Memory B cell (primary cell): ENCODE results near the gene OR1G1.
"Not testable (repeated sequence)": the region's sequence is repeated elsewhere in the genome, so short reads cannot be mapped to it uniquely, and the experiment has no call there.

Experiments used
- ATAC-seq: fragments of 150-1000 bp; cut with Tn5 transposase; 2 replicates; pipeline ENCODE4 v1.10.0; 2021; ENCODE audit warnings: low read depth, mild to moderate bottlenecking, moderate library complexity
- DNase-seq, 2 donors: peaks; one replicate each; pipeline ENCODE4 v3.0.0; 2022; ENCODE audit warnings: low spot score in 2 of 2
- H3K27ac Mint-ChIP-seq: one replicate; pipeline ENCODE4 v1.8.0; 2022; ENCODE audit warnings: mild to moderate bottlenecking, moderate library complexity, mixed read lengths
- H3K27me3 Mint-ChIP-seq: one replicate; pipeline ENCODE4 v1.8.0; 2022; ENCODE audit warnings: mixed read lengths
- H3K36me3 Mint-ChIP-seq: one replicate; pipeline ENCODE4 v1.8.0; 2022; ENCODE audit warnings: mild to moderate bottlenecking, mixed read lengths
- H3K4me1 Mint-ChIP-seq: one replicate; pipeline ENCODE4 v1.8.0; 2022; ENCODE audit warnings: mixed read lengths
- H3K4me3 Mint-ChIP-seq: one replicate; pipeline ENCODE4 v1.8.0; 2022; ENCODE audit warnings: mild to moderate bottlenecking, moderate library complexity, mixed read lengths
- H3K9me3 Mint-ChIP-seq: one replicate; pipeline ENCODE4 v1.8.0; 2022; ENCODE audit warnings: mixed read lengths

The OR1G1 gene

GRCh38 chr17:3127451-3127850 is at the start of gene OR1G1:
TSS of gene OR1G1 (minus strand) at chr17:3127551. CDS start at chr17:3127551, 0 bp downstream.
- Mint-ChIP-seq H3K4me1 (peaks cover 6% of the 10 kb centered on the region), H3K36me3 (no peaks in the 10 kb centered on the region), H3K27ac (no peak within 1 kb of the TSS), H3K4me3 (no peak within 1 kb of the TSS), H3K27me3 (peaks cover 32% of the 10 kb centered on the region), H3K9me3 (no peaks in the 10 kb centered on the region)
- ATAC-seq = no peak
- DNase-seq = no peak

- peaks cover 2% of the 10 kb centered on the region for H3K27me3 Mint-ChIP-seq
Observed at GRCh38 chr17:3167574-3167973, 40.2 kb upstream of the OR1G1 start.

GRCh38 chr17:3157218-3157617 is 29.9 kb upstream of the OR1G1 start:
- Mint-ChIP-seq H3K9me3 (peaks cover 8% of the 10 kb centered on the region), H3K27ac (no peak overlapping the region), H3K4me3 (no peak overlapping the region), H3K36me3 (peaks cover 8% of the 10 kb centered on the region), H3K27me3 (peaks cover 9% of the 10 kb centered on the region), H3K4me1 (peaks cover 12% of the 10 kb centered on the region)
- no peak for DNase-seq
- peak; percentile 82 for ATAC-seq

More at GRCh38 chr17:3167574-3167973, 40.2 kb upstream of the OR1G1 start:
- ATAC-seq (peak; percentile 99), DNase-seq (peak in 1 of 2 donors; percentile 54)
- peaks cover 8% of the 10 kb centered on the region for H3K9me3 Mint-ChIP-seq
- peak overlapping the region; percentile 84 for H3K27ac Mint-ChIP-seq
- peaks cover 6% of the 10 kb centered on the region for H3K36me3 Mint-ChIP-seq
- H3K4me1 Mint-ChIP-seq = peaks cover 15% of the 10 kb centered on the region
- H3K4me3 Mint-ChIP-seq = peak overlapping the region; percentile 41

GRCh38 chr17:3137494-3137893 is 10.1 kb upstream of the OR1G1 start:
- H3K27me3 Mint-ChIP-seq, ATAC-seq, DNase-seq, H3K9me3 Mint-ChIP-seq, H3K27ac Mint-ChIP-seq, H3K4me1 Mint-ChIP-seq, H3K4me3 Mint-ChIP-seq, H3K36me3 Mint-ChIP-seq: not testable (repeated sequence)

- ATAC-seq (no peak), DNase-seq (no peak)
- Mint-ChIP-seq H3K4me1 (peaks cover 2% of the 10 kb centered on the region), H3K4me3 (no peak within 1 kb of the TSS), H3K27me3 (peaks cover 7% of the 10 kb centered on the region), H3K36me3 (peaks cover 6% of the 10 kb centered on the region), H3K27ac (no peak within 1 kb of the TSS), H3K9me3 (peaks cover 20% of the 10 kb centered on the region)
Observed at GRCh38 chr17:3104322-3104721, 23.0 kb downstream of the OR1G1 start, which contains the start of gene OR1D2. TSS of gene OR1D2 (minus strand) at chr17:3104422. CDS start at chr17:3092996, 11,426 bp downstream.
